Dermis microvascular lymphatic vessel endothelial cell (primary cell): ENCODE data around the gene NRXN2. TPM values are rescaled to one million over a fixed set of nuclear protein-coding genes. Genes with fewer than 3 reads are reported as not detected.

ENCODE experiments used
- DNase-seq, 2 donors: peaks; one replicate each; pipeline versions ENCODE4 v3.0.0 to v3.0.0-alpha.2; 2010; ENCODE audit warnings: low read depth in 2 of 2
- total RNA-seq: library from RNA; depleted of rRNA; stranded (reverse); fragments of >200 nt; gene quantifications from 2 replicates; pipeline ENCODE4 v1.2.1, GENCODE V29; 2014

Gene NRXN2
- total RNA-seq, 1 donor from 2014 or later: not detected

GRCh38 chr11:64722141-64723065 is 594 bp downstream of the NRXN2 start:
- DNase-seq: no peak

GRCh38 chr11:64721359-64721699 is 1.7 kb downstream of the NRXN2 start:
- DNase-seq: no peak

DNA sequence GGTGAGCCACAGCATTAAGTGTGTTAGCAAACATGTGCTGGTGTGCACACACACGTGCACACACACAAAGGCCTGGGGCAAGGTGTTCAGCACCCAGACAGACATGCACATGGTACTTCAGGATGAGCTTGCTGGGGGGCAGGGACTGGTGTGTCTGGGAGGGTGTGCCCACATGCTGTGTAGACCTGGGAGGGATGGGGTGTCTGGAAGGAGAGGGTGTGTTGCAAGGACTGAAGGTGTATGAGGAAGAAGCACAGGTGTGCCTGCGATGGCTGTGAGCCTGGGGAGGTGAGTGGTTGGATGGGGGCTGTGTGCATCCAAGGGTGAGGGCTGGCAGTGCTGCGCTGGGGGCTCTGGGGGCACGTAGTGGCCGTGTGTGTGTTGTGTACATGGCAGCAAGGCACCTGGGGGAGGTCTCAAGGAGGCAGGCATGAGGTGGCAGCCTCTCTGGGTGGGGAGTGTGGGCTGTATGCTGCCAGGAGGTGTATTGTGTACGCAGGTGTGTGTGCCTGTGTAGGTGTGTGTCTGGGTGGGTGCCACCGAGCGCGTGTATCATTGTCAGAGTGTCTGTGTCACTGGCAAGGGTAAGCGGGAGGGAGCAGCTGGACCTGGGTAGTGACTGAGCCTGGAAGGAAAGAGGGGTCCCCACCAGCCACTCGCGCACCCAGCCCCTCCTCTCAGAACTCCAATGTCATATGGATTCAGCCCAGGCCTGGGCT is 2.2 kb downstream of the NRXN2 start:
- DNase-seq: no peak

- no peak for DNase-seq
These were observed 2.8 kb downstream of the NRXN2 start for GRCh38 chr11:64720167-64720566.

- no peak for DNase-seq
These were observed 3.6 kb downstream of the NRXN2 start for GRCh38 chr11:64719406-64719805.

GRCh38 chr11:64718780-64719124 is 4.2 kb downstream of the NRXN2 start:
- DNase-seq: no peak

DNA sequence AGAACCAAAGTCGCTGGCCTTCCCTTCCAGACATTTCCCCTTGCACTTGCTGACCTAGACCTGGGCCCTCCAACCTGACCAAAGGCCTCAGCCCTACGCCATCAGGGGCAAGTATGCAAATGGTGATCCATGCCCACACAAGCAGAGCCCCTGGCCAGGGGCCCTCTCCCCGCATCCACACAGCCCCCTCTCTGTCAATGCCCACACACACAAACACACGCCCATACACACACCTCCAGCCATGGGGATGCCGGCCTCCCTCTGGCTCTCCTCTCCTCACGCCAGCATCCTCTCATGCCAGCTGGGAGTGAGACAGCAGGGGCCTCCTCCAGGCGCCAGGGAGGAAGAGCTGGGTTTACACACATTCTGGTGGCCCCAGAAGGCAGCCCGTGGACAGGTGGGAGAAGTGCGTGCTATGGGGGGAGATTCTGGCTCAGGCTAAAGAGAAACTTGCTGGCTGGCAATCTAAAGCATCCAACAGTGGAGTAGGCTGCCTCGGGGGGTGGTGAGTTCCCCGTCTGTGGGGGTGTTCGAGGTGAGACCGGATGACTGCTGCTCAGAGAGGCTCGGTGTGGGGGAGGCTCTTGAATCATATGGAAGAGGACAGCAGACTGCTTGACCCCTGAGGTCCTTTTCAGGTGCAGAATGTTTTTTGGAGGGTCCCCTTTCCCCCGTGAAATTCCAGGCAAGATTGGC is 4.8 kb downstream of the NRXN2 start:
- no peak for DNase-seq

DNA sequence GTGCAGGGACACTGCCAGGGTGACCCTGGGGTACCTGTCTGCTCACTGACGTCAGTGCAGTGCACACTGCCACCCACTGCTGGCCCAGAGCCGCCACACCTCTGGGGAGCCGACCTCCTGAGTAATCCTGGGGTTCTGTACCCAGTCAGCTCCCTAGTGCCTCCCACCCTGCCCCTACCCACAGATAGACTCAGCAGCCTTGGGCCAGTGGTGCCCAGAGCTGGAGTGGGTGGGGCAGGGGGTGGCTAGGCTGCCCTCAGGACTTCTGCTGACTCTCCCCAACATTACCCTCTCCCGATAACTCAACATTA is 5.8 kb downstream of the NRXN2 start:
- no peak for DNase-seq

GRCh38 chr11:64716473-64717267 is 6.3 kb downstream of the NRXN2 start:
- DNase-seq: no peak

- no peak for DNase-seq
These were observed 7.1 kb downstream of the NRXN2 start for GRCh38 chr11:64715756-64716472.

DNA sequence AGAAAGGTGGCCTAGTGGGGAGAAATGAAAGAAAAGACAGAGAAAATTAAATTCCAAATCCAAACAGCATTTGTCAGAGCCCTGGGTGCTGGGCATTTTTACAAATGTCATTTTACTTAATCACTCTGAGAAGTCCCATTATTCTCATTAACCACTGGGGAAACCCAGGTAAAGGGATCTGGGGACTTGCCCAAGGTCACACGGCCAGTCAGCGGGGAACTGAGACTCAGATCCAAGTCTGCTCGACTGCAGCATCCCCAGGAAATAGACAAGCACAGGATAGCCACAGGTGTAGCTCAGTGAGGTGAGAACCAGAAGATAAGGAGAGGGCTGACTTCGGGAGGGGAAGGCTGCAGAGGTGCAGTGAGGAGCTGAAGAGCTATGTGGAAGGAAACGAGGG is 7.9 kb downstream of the NRXN2 start:
- no peak for DNase-seq

DNA sequence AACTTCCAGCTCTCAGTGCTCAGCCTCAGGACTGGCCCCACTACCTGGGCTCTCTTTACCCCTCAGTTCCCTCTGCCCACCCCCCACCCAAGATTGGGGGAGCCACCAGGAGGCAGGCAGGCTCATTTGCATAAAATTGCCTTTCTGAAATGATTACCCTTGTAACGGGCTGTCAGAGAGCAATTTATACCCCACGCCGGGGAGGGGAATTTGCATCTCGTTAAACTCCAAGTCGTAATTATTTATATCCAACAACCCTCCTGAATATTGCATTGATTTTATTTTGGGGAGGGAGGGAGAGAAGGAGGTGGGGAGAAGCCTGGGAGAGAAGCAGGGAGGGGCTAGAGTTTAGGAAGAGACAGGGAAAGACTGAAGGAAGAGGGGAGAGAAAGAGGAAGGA is 8.3 kb downstream of the NRXN2 start:
- DNase-seq: no peak

- DNase-seq: no peak
These were observed 9.1 kb downstream of the NRXN2 start for GRCh38 chr11:64713781-64714363.

DNA sequence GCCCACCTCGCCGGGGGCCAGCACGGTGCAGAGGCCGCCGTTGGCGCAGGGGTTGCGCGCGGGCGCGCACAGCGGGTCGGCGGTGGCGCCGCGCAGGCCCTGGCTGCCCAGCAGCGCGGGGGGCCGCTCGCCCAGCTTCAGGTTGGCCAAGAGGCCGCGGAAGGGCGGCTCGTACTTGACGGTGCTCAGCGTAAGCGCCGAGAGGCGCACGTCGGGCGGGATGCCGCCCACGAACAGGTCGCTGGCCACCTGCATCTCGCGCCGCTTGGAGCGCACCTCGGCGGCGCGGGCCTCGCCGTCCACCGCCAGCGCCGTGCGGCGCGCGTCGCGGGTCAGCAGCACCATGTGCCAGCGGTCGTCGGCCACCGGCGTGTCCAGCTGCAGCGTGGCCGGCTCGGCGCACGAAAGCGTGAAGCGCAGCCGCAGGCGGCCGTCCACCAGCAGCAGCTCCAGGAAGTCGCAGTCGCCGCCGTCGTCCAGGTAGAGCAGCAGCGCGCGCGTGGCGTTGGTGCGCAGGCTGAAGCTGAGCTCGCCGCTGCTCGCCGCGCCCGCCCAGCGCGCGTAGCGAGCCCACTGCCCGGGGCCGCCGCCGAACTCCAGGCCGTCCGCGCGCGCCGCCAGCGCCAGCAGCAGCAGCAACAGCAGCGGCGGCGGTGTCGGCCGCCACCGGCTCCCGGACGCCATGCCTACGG is 9.8 kb downstream of the NRXN2 start:
- DNase-seq: peak; percentile 39 to 81

DNA sequence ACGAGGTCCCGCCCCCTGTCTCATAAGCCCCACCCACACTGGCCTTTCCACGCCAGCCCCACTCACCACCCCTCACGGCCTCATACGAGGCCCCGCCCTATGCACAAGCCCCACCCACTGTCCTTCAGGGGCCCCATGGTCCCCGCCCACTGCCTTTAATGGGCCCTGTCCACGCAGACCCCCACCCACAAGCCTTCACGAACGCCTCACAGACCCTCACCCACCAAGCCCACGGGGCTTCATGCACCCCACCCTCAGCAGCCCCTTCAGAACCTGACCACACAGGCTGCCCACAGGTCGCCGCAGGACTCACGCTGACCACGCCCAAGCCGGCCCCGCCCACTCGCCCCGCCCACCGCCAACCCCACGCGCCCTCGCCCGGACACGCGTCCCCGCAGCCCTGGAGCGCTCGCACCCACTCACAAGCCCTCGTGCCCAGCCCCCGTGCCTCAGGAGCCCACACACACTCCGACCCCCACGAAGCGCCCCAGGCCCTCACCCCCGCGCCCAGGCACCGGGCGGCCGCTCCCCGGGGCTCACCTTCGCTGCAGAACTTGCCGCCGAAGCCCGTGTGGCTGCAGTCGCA is 10.5 kb downstream of the NRXN2 start:
- no peak for DNase-seq

GRCh38 chr11:64711956-64712362 is 11.0 kb downstream of the NRXN2 start:
- DNase-seq: no peak

- no peak for DNase-seq
These were observed 11.7 kb downstream of the NRXN2 start for GRCh38 chr11:64711138-64711955.

GRCh38 chr11:64710418-64711137 is 12.4 kb downstream of the NRXN2 start:
- DNase-seq: no peak
